SK-N-SH (cell line): ENCODE data around the gene MS4A14.

Experiments used
- CTCF ChIP-seq: fragments of 200-600 bp; sonication (generic); IDR thresholded peaks from 2 replicates; pipeline ENCODE4 v1.6.1; 2017; ENCODE audit warnings: antibody characterized with exemption, mild to moderate bottlenecking, moderate library complexity
- EZH2phosphoT487 ChIP-seq: fragments of 200-600 bp; sonication (generic); IDR thresholded peaks from 2 replicates; pipeline ENCODE4 v1.6.1; 2017; ENCODE audit warnings: low read depth, mixed run types, mild to moderate bottlenecking, antibody characterized with exemption, moderate library complexity, borderline replicate concordance
- FOXM1 ChIP-seq: IDR thresholded peaks from 2 replicates; pipeline ENCODE4 v1.4.0; 2012; ENCODE audit warnings: low read depth, mild to moderate bottlenecking
- JUND ChIP-seq: IDR thresholded peaks from 2 replicates; pipeline ENCODE4 v1.4.0; 2012
- PBX3 ChIP-seq: IDR thresholded peaks from 2 replicates; pipeline ENCODE4; 2012
- REST ChIP-seq: IDR thresholded peaks from 2 replicates; pipeline ENCODE4 v1.6.1; 2012; ENCODE audit warnings: mild to moderate bottlenecking, low read depth, low read length, moderate library complexity
- RFX5 ChIP-seq: IDR thresholded peaks from 2 replicates; pipeline ENCODE4 v1.6.1; 2012; ENCODE audit warnings: mild to moderate bottlenecking, improper control_type of control experiment, low read length
- YY1 ChIP-seq: IDR thresholded peaks from 2 replicates; pipeline ENCODE4 v1.4.0; 2012; ENCODE audit warnings: low read depth, mild to moderate bottlenecking

- TF ChIP-seq EZH2phosphoT487, result no peak
- TF ChIP-seq RFX5, result no peak
- TF ChIP-seq YY1, result no peak
- no peak for TF ChIP-seq JUND
- no peak for TF ChIP-seq PBX3
- TF ChIP-seq FOXM1, result no peak
- no peak for TF ChIP-seq REST
- no peak for TF ChIP-seq CTCF
Observed at GRCh38 chr11:60367009-60367408, 29.2 kb upstream of the MS4A14 start.
